GM12873 (cell line): ENCODE results near the gene METTL1.

ENCODE experiments used
- TF ChIP-seq, protein P1 (sequence below): IDR thresholded peaks from 2 replicates; pipeline ENCODE4 v1.5.1; 2012; ENCODE audit warnings: low read depth, mild to moderate bottlenecking, moderate library complexity, low read length, control low read depth; ENCODE audit not compliant: insufficient read depth; ENCODE audit errors: missing control alignments

The METTL1 gene

DNA sequence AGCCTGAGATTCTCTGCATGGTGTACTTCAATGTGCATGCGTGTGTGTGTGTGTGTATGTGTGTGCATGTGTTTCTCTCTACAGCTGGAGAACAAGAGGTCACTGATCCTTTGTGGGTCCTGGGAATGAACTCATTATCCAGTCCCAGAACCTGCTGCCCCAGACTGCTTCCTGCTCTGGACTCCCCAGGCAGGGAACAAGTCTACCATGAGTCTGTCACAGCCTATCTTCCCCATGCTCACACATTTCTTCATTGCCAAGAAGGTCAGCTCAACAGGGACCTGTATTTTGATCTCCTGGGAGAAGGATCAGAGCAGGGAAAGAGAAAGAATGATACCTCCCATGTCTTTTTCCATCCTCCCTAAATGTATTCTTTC lies 30.5 kb downstream of the METTL1 start:
- TF ChIP-seq, protein P1, sequence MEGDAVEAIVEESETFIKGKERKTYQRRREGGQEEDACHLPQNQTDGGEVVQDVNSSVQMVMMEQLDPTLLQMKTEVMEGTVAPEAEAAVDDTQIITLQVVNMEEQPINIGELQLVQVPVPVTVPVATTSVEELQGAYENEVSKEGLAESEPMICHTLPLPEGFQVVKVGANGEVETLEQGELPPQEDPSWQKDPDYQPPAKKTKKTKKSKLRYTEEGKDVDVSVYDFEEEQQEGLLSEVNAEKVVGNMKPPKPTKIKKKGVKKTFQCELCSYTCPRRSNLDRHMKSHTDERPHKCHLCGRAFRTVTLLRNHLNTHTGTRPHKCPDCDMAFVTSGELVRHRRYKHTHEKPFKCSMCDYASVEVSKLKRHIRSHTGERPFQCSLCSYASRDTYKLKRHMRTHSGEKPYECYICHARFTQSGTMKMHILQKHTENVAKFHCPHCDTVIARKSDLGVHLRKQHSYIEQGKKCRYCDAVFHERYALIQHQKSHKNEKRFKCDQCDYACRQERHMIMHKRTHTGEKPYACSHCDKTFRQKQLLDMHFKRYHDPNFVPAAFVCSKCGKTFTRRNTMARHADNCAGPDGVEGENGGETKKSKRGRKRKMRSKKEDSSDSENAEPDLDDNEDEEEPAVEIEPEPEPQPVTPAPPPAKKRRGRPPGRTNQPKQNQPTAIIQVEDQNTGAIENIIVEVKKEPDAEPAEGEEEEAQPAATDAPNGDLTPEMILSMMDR, result no peak

DNA sequence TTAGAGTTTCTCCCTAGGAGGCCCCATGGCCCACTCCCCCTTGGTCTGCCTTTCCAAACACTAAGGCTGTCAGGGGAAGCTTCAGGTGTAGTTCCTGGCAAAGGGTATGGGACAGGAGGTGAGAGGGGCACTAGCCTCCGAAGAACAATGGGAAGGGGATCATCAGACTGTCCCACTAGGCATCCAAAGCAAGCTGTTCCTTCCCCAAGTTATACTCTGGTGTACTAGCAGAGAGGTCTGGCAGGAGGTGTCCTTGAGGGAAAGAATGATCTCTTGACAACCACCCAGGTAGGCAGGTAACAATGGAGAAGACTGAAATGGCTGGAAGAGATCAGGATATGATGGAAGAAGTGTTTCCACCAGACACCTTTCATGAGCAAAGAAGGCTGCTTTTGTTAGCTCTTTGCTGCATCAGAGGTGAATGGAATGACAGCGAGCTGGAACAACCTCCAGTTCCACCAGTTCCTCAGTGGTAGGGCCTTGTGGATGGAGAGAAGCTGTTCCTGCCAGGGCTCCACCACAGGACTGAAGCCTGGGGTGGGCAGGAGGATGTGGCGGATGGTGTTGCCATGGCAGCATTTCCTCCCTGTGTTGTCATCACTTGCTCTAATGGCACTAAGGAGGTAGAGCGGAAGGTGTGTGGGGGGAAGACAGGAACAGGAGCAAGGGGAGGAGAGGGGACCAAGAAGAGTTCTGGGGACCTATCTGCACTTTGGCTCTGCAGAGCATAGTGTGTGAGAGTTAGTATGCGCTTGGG lies 31.1 kb downstream of the METTL1 start:
- TF ChIP-seq, protein P1, result no peak

DNA sequence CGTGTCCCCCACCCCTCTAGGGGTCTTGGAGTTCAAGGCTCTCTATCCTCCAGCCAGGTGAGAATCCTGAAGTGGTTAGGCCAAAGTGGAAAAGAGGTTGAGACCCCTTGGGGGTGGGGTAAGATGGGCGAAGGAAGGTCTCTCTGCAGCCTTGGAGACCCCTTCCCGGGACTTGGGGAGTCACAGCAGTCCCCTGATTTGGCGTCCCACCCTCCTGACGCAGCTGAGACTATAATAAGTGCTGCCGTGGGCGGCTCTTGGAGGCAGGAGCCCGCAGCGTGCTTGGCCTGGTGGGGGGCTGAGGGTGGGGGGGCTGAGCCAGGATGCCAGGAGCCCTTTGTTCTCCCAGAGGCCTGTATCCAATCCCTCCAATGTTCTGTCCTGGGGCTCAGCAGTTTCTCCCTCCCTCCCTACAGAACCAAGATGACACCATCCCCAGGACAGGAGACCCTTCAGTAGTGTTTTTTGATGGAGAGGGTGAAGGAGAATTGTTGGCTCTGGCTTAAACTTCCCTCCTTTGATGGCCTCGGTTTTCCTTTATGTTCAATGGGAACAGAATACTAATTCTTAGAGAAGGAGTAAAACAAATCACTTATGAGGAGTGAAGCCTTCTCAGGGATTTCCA lies 31.9 kb downstream of the METTL1 start:
- TF ChIP-seq, protein P1, result no peak

DNA sequence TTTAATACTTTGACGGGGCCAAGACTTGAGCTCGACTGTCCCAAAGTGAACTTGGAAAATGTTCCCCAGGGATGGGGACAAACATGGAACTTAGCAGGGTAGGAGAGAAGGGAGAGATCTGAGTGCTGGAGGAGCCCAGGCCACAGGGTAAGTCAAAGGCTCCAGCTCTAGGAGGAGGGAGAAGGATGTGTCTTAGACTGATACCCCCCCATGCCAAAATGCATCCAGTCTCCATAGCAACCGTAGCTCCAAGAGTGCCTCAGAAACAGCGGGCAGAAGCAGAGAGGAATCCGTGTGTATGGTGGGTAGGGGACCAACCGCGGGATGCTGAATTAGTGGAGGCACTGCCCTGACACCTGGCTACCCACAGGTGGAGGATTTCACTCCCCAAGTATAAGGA lies 32.5 kb downstream of the METTL1 start:
- TF ChIP-seq, protein P1, result no peak

DNA sequence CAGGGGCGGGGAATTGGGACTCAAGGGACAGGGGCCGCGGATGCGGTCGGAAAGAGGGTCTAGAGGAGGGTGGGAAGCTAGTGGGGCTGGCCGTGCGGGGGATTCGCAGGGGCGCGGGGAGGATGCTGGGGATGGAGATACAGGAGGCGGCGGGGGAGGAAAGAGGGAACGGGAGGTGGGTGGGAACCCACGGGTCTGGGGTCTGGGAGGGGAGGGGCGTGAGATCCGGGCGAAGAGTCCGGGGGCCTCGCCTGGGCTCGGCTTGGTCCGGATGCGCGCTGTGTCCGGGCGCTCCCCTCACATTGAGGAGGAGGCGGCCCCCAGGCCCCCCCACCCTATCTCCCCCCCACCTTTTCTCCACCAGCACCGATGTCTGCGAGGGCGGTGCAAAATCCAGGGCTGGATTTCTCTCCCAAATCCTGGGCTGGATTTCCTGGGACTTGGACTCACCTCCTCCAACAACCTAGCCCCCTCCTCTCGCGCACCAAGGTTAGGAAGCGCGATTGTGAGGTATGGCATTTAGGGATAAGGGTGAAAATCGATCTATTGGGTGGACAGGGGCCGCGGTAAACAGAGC lies 33.2 kb downstream of the METTL1 start, which contains the start of gene AGAP2:
Gene AGAP2 (minus strand): TSS at position 82 of the 577 bp plus-strand sequence. CDS start 496 bp downstream, outside the sequence.
- TF ChIP-seq, protein P1, result no peak

DNA sequence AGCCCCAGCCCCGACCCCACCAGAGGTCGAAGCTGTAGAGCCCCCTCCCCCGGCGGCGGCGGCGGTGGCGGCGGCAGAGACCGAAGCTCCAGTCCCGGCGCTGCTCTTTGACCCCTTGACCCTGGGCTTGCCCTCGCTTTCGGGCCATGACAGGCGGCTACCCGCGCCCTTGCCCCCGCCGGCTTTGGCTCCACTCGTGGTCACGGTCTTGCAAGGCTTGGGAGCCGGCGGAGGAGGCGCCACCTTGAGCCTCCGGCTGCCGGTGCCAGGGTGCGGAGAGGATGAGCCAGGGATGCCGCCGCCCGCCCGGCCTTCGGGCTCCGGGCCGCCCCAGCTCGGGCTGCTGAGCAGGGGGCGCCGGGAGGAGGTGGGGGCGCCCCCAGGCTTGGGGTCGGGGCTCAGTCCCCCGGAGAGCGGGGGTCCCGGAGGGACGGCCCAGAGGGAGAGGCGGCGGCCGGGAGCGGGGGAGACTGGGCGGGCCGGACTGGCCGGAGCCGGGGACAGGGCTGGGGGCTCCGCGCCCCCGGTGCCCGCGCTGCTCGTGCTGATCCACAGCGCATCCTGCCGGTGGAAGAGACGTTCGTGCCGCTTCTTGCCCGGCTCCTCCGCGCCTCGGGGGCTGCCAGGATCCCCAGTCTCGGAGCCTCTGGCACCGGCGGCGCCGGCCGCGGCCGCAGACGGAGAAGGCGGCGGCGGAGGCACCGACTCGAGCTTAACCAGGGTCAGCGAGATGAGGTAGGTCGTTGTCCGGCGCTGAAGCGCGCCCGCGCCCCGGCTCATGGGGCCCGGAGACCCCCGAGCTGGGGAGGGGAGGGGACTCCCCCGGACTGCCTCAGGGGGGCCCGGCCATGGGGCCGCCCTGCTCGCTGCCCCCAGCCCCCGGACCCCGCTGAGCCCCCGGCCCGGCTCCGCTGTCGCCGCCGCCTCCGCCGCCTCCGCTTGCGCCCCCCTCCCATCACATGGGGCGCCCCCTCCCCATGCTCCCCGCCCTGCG lies 34.1 kb downstream of the METTL1 start:
- TF ChIP-seq, protein P1, result no peak
